HepG2 (cell line): ENCODE data around the gene NSUN6. TPM values are rescaled to one million over a fixed set of nuclear protein-coding genes. Genes with fewer than 3 reads are reported as not detected.
A peak's percentile ranks its signal among the peaks of the same experiment; 100 is the strongest.

Experiments used
- BRF2 ChIP-seq: sonication (generic); formaldehyde crosslinking; IDR thresholded peaks from 2 replicates; pipeline ENCODE4 v1.8.1; 2022; ENCODE audit warnings: mild to moderate bottlenecking, missing genetic modification reagents
- CTCF ChIP-seq: sonication (generic); formaldehyde crosslinking; IDR thresholded peaks from 2 replicates; pipeline ENCODE4 v1.5.0; 2020; ENCODE audit warnings: mild to moderate bottlenecking, missing genetic modification reagents, moderate library complexity
- DR1 ChIP-seq: sonication (generic); formaldehyde crosslinking; IDR thresholded peaks from 2 replicates; pipeline ENCODE4 v1.8.0; 2021; ENCODE audit warnings: mild to moderate bottlenecking, missing genetic modification reagents, inconsistent platforms
- HDAC6 ChIP-seq: fragments of 200-600 bp; sonication (generic); IDR thresholded peaks from 2 replicates; pipeline ENCODE4 v1.7.0; 2017; ENCODE audit warnings: mild to moderate bottlenecking, antibody characterized with exemption, low read length, low read depth
- HMG20B ChIP-seq: conservative IDR thresholded peaks from 2 replicates; pipeline ENCODE4 v1.6.1; 2016; ENCODE audit warnings: missing genetic modification reagents, missing compliant biosample characterization
- HNRNPUL1 ChIP-seq: fragments of 200-400 bp; formaldehyde crosslinking; IDR thresholded peaks from 2 replicates; pipeline ENCODE4 v1.6.1; 2017; ENCODE audit warnings: low read depth, mild to moderate bottlenecking, low read length, moderate library complexity
- KAT7 ChIP-seq: IDR thresholded peaks from 2 replicates; pipeline ENCODE4 v1.6.1; 2018; ENCODE audit warnings: borderline replicate concordance, missing compliant biosample characterization
- KLF12 ChIP-seq: sonication (generic); formaldehyde crosslinking; IDR thresholded peaks from 2 replicates; pipeline ENCODE4 v1.4.0; 2020; ENCODE audit warnings: missing genetic modification reagents, borderline replicate concordance
- MAZ ChIP-seq, 2 experiments: sonication (generic) in 1 of 2; formaldehyde crosslinking in 1 of 2; IDR thresholded peaks; 2 replicates each; pipeline versions ENCODE4 v1.5.0 to v1.6.1; 2012 to 2020; ENCODE audit warnings: low read depth in 2 of 2, mild to moderate bottlenecking in 2 of 2, borderline replicate concordance in 1 of 2, improper control_type of control experiment in 1 of 2, low read length in 1 of 2, missing genetic modification reagents in 1 of 2, moderate library complexity in 1 of 2
- MXI1 ChIP-seq: IDR thresholded peaks from 3 replicates; pipeline ENCODE4 v1.6.1; 2012; ENCODE audit warnings: low read depth, low read length, inconsistent platforms, borderline replicate concordance
- PLSCR1 ChIP-seq: sonication (generic); formaldehyde crosslinking; IDR thresholded peaks from 2 replicates; pipeline ENCODE4 v1.5.0; 2020; ENCODE audit warnings: missing genetic modification reagents, mild to moderate bottlenecking, borderline replicate concordance
- SP2 ChIP-seq: sonication (generic); formaldehyde crosslinking; IDR thresholded peaks from 2 replicates; pipeline ENCODE4 v1.5.1; 2020; ENCODE audit warnings: mild to moderate bottlenecking, missing genetic modification reagents
- TEAD3 ChIP-seq: optimal IDR thresholded peaks from 2 replicates; pipeline ENCODE3; 2016; ENCODE audit warnings: borderline replicate concordance
- TRIM22 ChIP-seq: fragments of 450-650 bp; IDR thresholded peaks from 2 replicates; pipeline ENCODE4 v1.6.1; 2017
- ZBTB20 ChIP-seq: sonication (generic); formaldehyde crosslinking; IDR thresholded peaks from 2 replicates; pipeline ENCODE4 v1.8.1; 2023; ENCODE audit warnings: missing genetic modification reagents, low read depth, mild to moderate bottlenecking, borderline replicate concordance
- ZFP36L1 ChIP-seq: sonication (generic); formaldehyde crosslinking; IDR thresholded peaks from 2 replicates; pipeline ENCODE4 v1.8.0; 2022; ENCODE audit warnings: mild to moderate bottlenecking, missing genetic modification reagents, moderate library complexity
- ZNF501 ChIP-seq: sonication (generic); formaldehyde crosslinking; IDR thresholded peaks from 2 replicates; pipeline ENCODE4 v1.5.1; 2020; ENCODE audit warnings: mild to moderate bottlenecking, moderate library complexity, missing genetic modification reagents
- ZNF549 ChIP-seq: sonication (generic); formaldehyde crosslinking; IDR thresholded peaks from 2 replicates; pipeline ENCODE4 v1.5.0; 2020; ENCODE audit warnings: missing genetic modification reagents
- ZNF552 ChIP-seq: sonication (generic); formaldehyde crosslinking; IDR thresholded peaks from 2 replicates; pipeline ENCODE4 v1.9.0; 2022; ENCODE audit warnings: missing genetic modification reagents, mild to moderate bottlenecking, borderline replicate concordance
- ZNF558 ChIP-seq: sonication (generic); formaldehyde crosslinking; IDR thresholded peaks from 2 replicates; pipeline ENCODE4 v1.9.0; 2022; ENCODE audit warnings: mild to moderate bottlenecking, missing genetic modification reagents, borderline replicate concordance
- ZNF75D ChIP-seq: sonication (generic); formaldehyde crosslinking; IDR thresholded peaks from 2 replicates; pipeline ENCODE4 v1.8.1; 2023; ENCODE audit warnings: missing genetic modification reagents, mild to moderate bottlenecking, borderline replicate concordance
- ZSCAN20 ChIP-seq: sonication (generic); formaldehyde crosslinking; IDR thresholded peaks from 2 replicates; pipeline ENCODE4 v1.4.0; 2020; ENCODE audit warnings: missing genetic modification reagents, mild to moderate bottlenecking, borderline replicate concordance
- ZSCAN31 ChIP-seq: sonication (generic); formaldehyde crosslinking; IDR thresholded peaks from 2 replicates; pipeline ENCODE4 v1.5.0; 2020; ENCODE audit warnings: low read depth, mild to moderate bottlenecking, missing genetic modification reagents
- polyA plus RNA-seq, 8 experiments: library from polyadenylated mRNA; depleted of rRNA in 3 of 8; stranded (reverse) in 7 of 8; unstranded in 1 of 8; fragments of >200 nt; fragmentation: Illumina TruSeq in 4 of 8; extraction: Trizol in 4 of 8; gene quantifications; 2 replicates each; pipeline versions ENCODE4 v1.2.1 to v1.2.3, GENCODE V29; 2011 to 2016; ENCODE audit warnings: low read depth in 4 of 8, missing spikeins in 1 of 8, mixed read lengths in 1 of 8; ENCODE audit not compliant: insufficient read depth in 1 of 8
- total RNA-seq, 5 experiments: library from RNA; depleted of rRNA; stranded (reverse); fragments of >200 nt; fragmentation: Illumina TruSeq; extraction: Trizol; gene quantifications; 2 replicates each; pipeline ENCODE4 v1.2.3, GENCODE V29; 2016; ENCODE audit warnings: low read depth in 1 of 5

The NSUN6 gene
- total and polyA plus RNA-seq, 2 of the 13 experiments (the other 11 are each of a cell fraction or from before 2014, with no cell fraction given) = 17.2 to 19.3 TPM

GRCh38 chr10:18651324-18652007 lies at the start of gene NSUN6 (continued):
- peak; percentile 93; the same call in 1 of the 3 replicates for TF ChIP-seq MXI1
- TF ChIP-seq KLF12 (CRISPR knock-in tag) = no peak
- TF ChIP-seq PLSCR1 = no peak
- peak; percentile 35; the same call in 1 of the 2 replicates for TF ChIP-seq MAZ (IDR thresholded peaks at IDR 0.05; ENCODE audit: borderline replicate concordance, low read depth, low read length)
- peak; percentile 65; the same call in 1 of the 2 replicates for TF ChIP-seq MAZ (CRISPR knock-in tag; IDR thresholded peaks at IDR 0.05; ENCODE audit: low read depth)
- 0 out of 2 replicates have a peak, but pooled peaks have one; percentile 8 for TF ChIP-seq HMG20B
- TF ChIP-seq SP2 (CRISPR knock-in tag) = peak; percentile 79
- no peak for TF ChIP-seq ZNF75D
- peak; percentile 56; the same call in 1 of the 2 replicates for TF ChIP-seq ZSCAN31 (CRISPR knock-in tag)
- TF ChIP-seq TEAD3 = peak; percentile 55
- TF ChIP-seq HNRNPUL1 = no peak
- TF ChIP-seq ZNF552 (CRISPR knock-in tag) = no peak
- TF ChIP-seq DR1 (CRISPR knock-in tag) = no peak
- TF ChIP-seq HDAC6 = no peak
- no peak for TF ChIP-seq ZNF549
- TF ChIP-seq ZNF501 (CRISPR knock-in tag) = peak; percentile 93
- peak; percentile 35; the same call in 1 of the 2 replicates for TF ChIP-seq KAT7
- TF ChIP-seq ZFP36L1 = peak; percentile 55; the same call in 1 of the 2 replicates
- TF ChIP-seq BRF2 (CRISPR knock-in tag) = no peak
- TF ChIP-seq TRIM22 = no peak
- peak; percentile 62; the same call in 1 of the 2 replicates for TF ChIP-seq ZBTB20 (CRISPR knock-in tag)
- no peak for TF ChIP-seq ZSCAN20 (CRISPR knock-in tag)
- no peak for TF ChIP-seq ZNF558 (CRISPR knock-in tag)
- TF ChIP-seq CTCF (CRISPR knock-in tag) = no peak
